Measurements from ENCODE around the gene ASB16. TPM values are rescaled to one million over a fixed set of nuclear protein-coding genes. Genes with fewer than 3 reads are reported as not detected.

ASB16 gene
- total and polyA plus RNA-seq, 2 donors (not counting 1 experiment from before 2014, with no cell fraction given): not detected

DNA sequence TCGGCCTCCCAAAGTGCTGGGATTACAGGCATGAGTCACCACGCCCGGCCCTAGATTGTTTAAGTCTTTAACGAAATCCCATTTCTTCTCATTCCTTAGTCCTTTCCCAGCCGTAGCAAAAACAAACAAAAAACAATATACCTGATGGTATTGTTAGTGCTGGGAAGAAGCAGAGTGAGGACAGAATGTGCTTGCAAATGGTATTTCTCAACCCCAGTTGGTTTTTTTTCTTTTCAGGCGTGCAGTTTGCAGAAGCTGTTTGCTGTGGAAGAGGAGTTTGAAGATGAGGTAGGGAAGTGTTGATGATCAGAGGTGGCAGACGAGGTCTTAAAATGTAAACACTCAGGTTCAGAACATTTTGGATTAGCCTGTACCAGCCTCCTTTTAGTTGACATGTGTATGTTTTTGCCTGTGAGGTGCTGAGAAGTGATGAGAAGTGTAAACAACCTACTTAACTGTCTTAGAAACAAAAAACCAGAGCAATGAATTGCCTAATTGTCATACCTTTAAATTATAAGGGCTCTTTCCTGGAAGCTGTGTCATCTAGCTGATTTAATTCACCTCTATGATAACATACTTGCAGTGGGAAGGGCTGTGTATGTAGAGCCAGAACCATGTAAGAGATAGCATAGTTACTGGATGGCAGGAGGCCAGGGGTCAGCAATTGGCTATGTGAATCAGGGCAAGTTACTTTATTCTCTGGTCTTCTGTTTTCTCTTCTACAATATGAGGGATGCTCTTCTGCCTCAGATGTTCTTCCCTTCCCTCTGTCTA lies 25.4 kb upstream of the ASB16 start:
- no peak overlapping the region for H3K4me3 ChIP-seq (ENCODE audit: control extremely low read depth in 1 of 5, extremely low read depth in 1 of 5, insufficient read depth in 1 of 5, low read depth in 2 of 5, low read length in 4 of 5)
- Mint-ChIP-seq H3K27me3 (no peaks in the 10 kb centered on the region), H3K27ac (no peak overlapping the region), H3K4me1 (peaks cover 6% of the 10 kb centered on the region), H3K9me3 (ENCODE audit: insufficient read depth) (no peaks in the 10 kb centered on the region), H3K4me3 (no peak overlapping the region)
- ATAC-seq (ENCODE audit: low read depth) (no peak), DNase-seq (no peak)
- H3K27me3 ChIP-seq (replicated peaks in 1 of 4; ENCODE audit: control extremely low read depth in 1 of 4, control insufficient read depth in 3 of 4, insufficient read depth in 4 of 4, low read length in 3 of 4): no peaks in the 10 kb centered on the region
- ChIA-PET CTCF (interaction anchor here (1.2 to 1.6 kb wide), 3 partner anchors 11 to 65 kb away, joined by 3 to 7 read pairs (median 4); partner anchors contain the start of gene HDAC5), POLR2A (no interaction called here)
- peaks cover 9 to 11% of the 10 kb centered on the region in 2 donors for H3K4me1 ChIP-seq (ENCODE audit: control insufficient read depth in 2 of 2, insufficient read depth in 2 of 2, low read length in 2 of 2)
- no peak overlapping the region for H3K27ac ChIP-seq (ENCODE audit: low read length in 2 of 2)
- no peaks in the 10 kb centered on the region for H3K36me3 ChIP-seq (replicated peaks in 1 of 2; ENCODE audit: control extremely low read depth in 1 of 2, control insufficient read depth in 1 of 2, extremely low read depth in 1 of 2, insufficient read depth in 2 of 2, low read length in 1 of 2)
- no peak overlapping the region for H3K4me2 ChIP-seq (replicated peaks; ENCODE audit: low read depth, low read length, poor library complexity, severe bottlenecking)
- no peak overlapping the region for H2AFZ ChIP-seq (ENCODE audit: insufficient read depth, low read depth, low read length, poor library complexity, severe bottlenecking)
- no peak for TF ChIP-seq EZH2 (IDR thresholded peaks at IDR 0.05; ENCODE audit: borderline replicate concordance, insufficient read depth, low read depth, low read length, poor library complexity, severe bottlenecking)
- TF ChIP-seq, protein P1, sequence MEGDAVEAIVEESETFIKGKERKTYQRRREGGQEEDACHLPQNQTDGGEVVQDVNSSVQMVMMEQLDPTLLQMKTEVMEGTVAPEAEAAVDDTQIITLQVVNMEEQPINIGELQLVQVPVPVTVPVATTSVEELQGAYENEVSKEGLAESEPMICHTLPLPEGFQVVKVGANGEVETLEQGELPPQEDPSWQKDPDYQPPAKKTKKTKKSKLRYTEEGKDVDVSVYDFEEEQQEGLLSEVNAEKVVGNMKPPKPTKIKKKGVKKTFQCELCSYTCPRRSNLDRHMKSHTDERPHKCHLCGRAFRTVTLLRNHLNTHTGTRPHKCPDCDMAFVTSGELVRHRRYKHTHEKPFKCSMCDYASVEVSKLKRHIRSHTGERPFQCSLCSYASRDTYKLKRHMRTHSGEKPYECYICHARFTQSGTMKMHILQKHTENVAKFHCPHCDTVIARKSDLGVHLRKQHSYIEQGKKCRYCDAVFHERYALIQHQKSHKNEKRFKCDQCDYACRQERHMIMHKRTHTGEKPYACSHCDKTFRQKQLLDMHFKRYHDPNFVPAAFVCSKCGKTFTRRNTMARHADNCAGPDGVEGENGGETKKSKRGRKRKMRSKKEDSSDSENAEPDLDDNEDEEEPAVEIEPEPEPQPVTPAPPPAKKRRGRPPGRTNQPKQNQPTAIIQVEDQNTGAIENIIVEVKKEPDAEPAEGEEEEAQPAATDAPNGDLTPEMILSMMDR (IDR thresholded peaks at IDR 0.05): no peak
- H3K9ac ChIP-seq (ENCODE audit: low read length): no peak overlapping the region
- H3K9me3 ChIP-seq (ENCODE audit: control extremely low read depth in 1 of 3, control insufficient read depth in 2 of 3, insufficient read depth in 1 of 3, low read length in 2 of 3): no peaks in the 10 kb centered on the region
- H4K20me1 ChIP-seq (ENCODE audit: control insufficient read depth, insufficient read depth, low read length, poor library complexity, severe bottlenecking): no peaks in the 10 kb centered on the region
- H3K79me2 ChIP-seq (ENCODE audit: control insufficient read depth, insufficient read depth, low read length): no peaks in the 10 kb centered on the region
- intact Hi-C loops (cut with micrococcal nuclease): no loop called here
- WGBS (ENCODE audit: insufficient coverage): 100% methylated on average over 3 of the region's 7 CpGs

All from B cell (primary cell).